Hepatocyte (in vitro differentiated cells): Measurements from ENCODE around the gene LSAMP. TPM values are rescaled to one million over a fixed set of nuclear protein-coding genes. Genes with fewer than 3 reads are reported as not detected.

Source experiments
- DNase-seq: peaks from one replicate; pipeline ENCODE4 v3.0.0-alpha.2; 2016; ENCODE audit warnings: low spot score
- H2AFZ ChIP-seq: fragments of 200-600 bp; sonication (generic); 2 replicates; pipeline ENCODE4 v1.6.0; 2016; ENCODE audit warnings: antibody characterized with exemption, mild to moderate bottlenecking
- H3K27ac ChIP-seq: fragments of 200-600 bp; sonication (generic); 2 replicates; pipeline ENCODE4 v1.5.1; 2016; ENCODE audit warnings: mild to moderate bottlenecking
- H3K27me3 ChIP-seq: fragments of 200-600 bp; sonication (generic); 2 replicates; pipeline ENCODE4 v1.6.1; 2016
- H3K36me3 ChIP-seq: fragments of 200-600 bp; sonication (generic); replicated peaks from 2 replicates; pipeline ENCODE4 v1.5.1; 2016; ENCODE audit warnings: low read depth; ENCODE audit not compliant: insufficient read depth
- H3K4me1 ChIP-seq: fragments of 200-600 bp; sonication (generic); 2 replicates; pipeline ENCODE4 v1.5.1; 2016; ENCODE audit warnings: mild to moderate bottlenecking, moderate library complexity; ENCODE audit not compliant: insufficient read depth
- H3K4me2 ChIP-seq: fragments of 200-600 bp; sonication (generic); 2 replicates; pipeline ENCODE4 v1.6.0; 2016
- H3K4me3 ChIP-seq: fragments of 200-600 bp; sonication (generic); 2 replicates; pipeline ENCODE4 v1.5.1; 2016; ENCODE audit warnings: mild to moderate bottlenecking
- H3K79me2 ChIP-seq: fragments of 200-600 bp; sonication (generic); 2 replicates; pipeline ENCODE4 v1.6.0; 2017; ENCODE audit warnings: mild to moderate bottlenecking
- H3K9me2 ChIP-seq: fragments of 200-600 bp; sonication (generic); replicated peaks from 2 replicates; pipeline ENCODE4 v1.6.0; 2017; ENCODE audit warnings: mild to moderate bottlenecking; ENCODE audit not compliant: insufficient read depth
- H3K9me3 ChIP-seq: fragments of 200-600 bp; sonication (generic); 2 replicates; pipeline ENCODE4 v1.5.1; 2016; ENCODE audit warnings: low read depth, mild to moderate bottlenecking
- H4K20me1 ChIP-seq: fragments of 200-600 bp; sonication (generic); 2 replicates; pipeline ENCODE4 v1.6.0; 2016; ENCODE audit warnings: mild to moderate bottlenecking; ENCODE audit not compliant: insufficient read depth, poor library complexity, severe bottlenecking
- CTCF ChIP-seq: fragments of 200-600 bp; sonication (generic); IDR thresholded peaks from 2 replicates; pipeline ENCODE4 v1.5.1; 2016; ENCODE audit warnings: antibody characterized with exemption, mild to moderate bottlenecking; ENCODE audit not compliant: poor library complexity
- EZH2 ChIP-seq: fragments of 200-600 bp; sonication (generic); IDR thresholded peaks from 2 replicates; pipeline ENCODE4 v1.6.1; 2016; ENCODE audit warnings: antibody characterized with exemption, mild to moderate bottlenecking, borderline replicate concordance
- EZH2phosphoT487 ChIP-seq: fragments of 200-600 bp; sonication (generic); IDR thresholded peaks from one replicate; pipeline ENCODE4 v1.6.1; 2018; ENCODE audit warnings: antibody characterized with exemption, mild to moderate bottlenecking, low read depth, moderate library complexity; ENCODE audit not compliant: unreplicated experiment, severe bottlenecking
- WGBS: methylation state at CpG from one replicate; pipeline ENCODE4 v1.1.6; 2016; ENCODE audit warnings: low lambda C conversion rate; ENCODE audit errors: missing lambda C conversion rate; 5-methylcytosine and 5-hydroxymethylcytosine counted together
- polyA plus RNA-seq: library from polyadenylated mRNA; unstranded; fragments of >200 nt; fragmentation: Nextera tagmentation; extraction: Ambion mirVana; gene quantifications from 2 replicates; pipeline ENCODE4 v1.2.1, GENCODE V29; 2016
- total RNA-seq: library from RNA; depleted of rRNA; stranded (reverse); fragments of >200 nt; gene quantifications from 2 replicates; pipeline ENCODE4 v1.2.3, GENCODE V29; 2014

The LSAMP gene
- total and polyA plus RNA-seq, 2 experiments from 2014 or later, result 15.1 to 22.3 TPM

GRCh38 chr3:116018646-116019045 lies 426.6 kb downstream of the LSAMP start:
- Histone ChIP-seq H3K36me3 (no peaks in the 10 kb centered on the region), H3K79me2 (no peaks in the 10 kb centered on the region), H3K4me1 (peaks cover 9% of the 10 kb centered on the region), H4K20me1 (no peaks in the 10 kb centered on the region), H3K4me3 (no peak overlapping the region), H3K27ac (no peak overlapping the region), H3K27me3 (no peaks in the 10 kb centered on the region), H3K4me2 (no peak overlapping the region), H3K9me3 (no peaks in the 10 kb centered on the region), H2AFZ (no peak overlapping the region), H3K9me2 (no peaks in the 10 kb centered on the region)
- TF ChIP-seq EZH2, result no peak
- no peak for TF ChIP-seq CTCF
- no peak for TF ChIP-seq EZH2phosphoT487
- WGBS, result 84% methylated on average over 1 of the region's 1 CpG
- no peak for DNase-seq

- H3K27me3 ChIP-seq, result no peaks in the 10 kb centered on the region
- peaks cover 6% of the 10 kb centered on the region for H3K4me1 ChIP-seq
- H3K79me2 ChIP-seq, result no peaks in the 10 kb centered on the region
- H3K4me3 ChIP-seq, result no peak overlapping the region
- no peaks in the 10 kb centered on the region for H3K9me3 ChIP-seq
- H3K4me2 ChIP-seq, result no peak overlapping the region
- H3K36me3 ChIP-seq, result no peaks in the 10 kb centered on the region
- no peaks in the 10 kb centered on the region for H4K20me1 ChIP-seq
- no peaks in the 10 kb centered on the region for H3K9me2 ChIP-seq
- H3K27ac ChIP-seq, result no peak overlapping the region
- TF ChIP-seq EZH2phosphoT487, result no peak
- TF ChIP-seq EZH2, result no peak
- no peak for TF ChIP-seq CTCF
- 94% methylated on average over 2 of the region's 2 CpGs for WGBS
- DNase-seq, result no peak
- no peak overlapping the region for H2AFZ ChIP-seq
These were observed 429.4 kb downstream of the LSAMP start for GRCh38 chr3:116015931-116016330.

GRCh38 chr3:116007000-116007399 lies 438.3 kb downstream of the LSAMP start:
- 93% methylated on average over 2 of the region's 2 CpGs for WGBS
- H4K20me1 ChIP-seq, result no peaks in the 10 kb centered on the region
- H2AFZ ChIP-seq, result no peak overlapping the region
- DNase-seq, result no peak
- H3K4me2 ChIP-seq, result no peak overlapping the region
- H3K4me1 ChIP-seq, result no peaks in the 10 kb centered on the region
- H3K9me3 ChIP-seq, result no peaks in the 10 kb centered on the region
- no peak overlapping the region for H3K27ac ChIP-seq
- no peaks in the 10 kb centered on the region for H3K9me2 ChIP-seq
- TF ChIP-seq EZH2phosphoT487 (no peak), CTCF (no peak), EZH2 (no peak)
- H3K36me3 ChIP-seq, result no peaks in the 10 kb centered on the region
- H3K4me3 ChIP-seq, result no peak overlapping the region
- H3K79me2 ChIP-seq, result no peaks in the 10 kb centered on the region
- no peaks in the 10 kb centered on the region for H3K27me3 ChIP-seq

- no peaks in the 10 kb centered on the region for H3K27me3 ChIP-seq
- H4K20me1 ChIP-seq, result no peaks in the 10 kb centered on the region
- H3K79me2 ChIP-seq, result no peaks in the 10 kb centered on the region
- no peaks in the 10 kb centered on the region for H3K4me1 ChIP-seq
- 29% methylated on average over 4 of the region's 4 CpGs for WGBS
- H3K27ac ChIP-seq, result peak overlapping the region; percentile 63
- H3K36me3 ChIP-seq, result no peaks in the 10 kb centered on the region
- no peak for TF ChIP-seq CTCF
- TF ChIP-seq EZH2, result no peak
- no peak overlapping the region for H3K4me3 ChIP-seq
- no peaks in the 10 kb centered on the region for H3K9me2 ChIP-seq
- H3K4me2 ChIP-seq, result no peak overlapping the region
- no peak overlapping the region for H2AFZ ChIP-seq
- peak; percentile 69 for DNase-seq
- H3K9me3 ChIP-seq, result no peaks in the 10 kb centered on the region
These were observed 439.9 kb downstream of the LSAMP start for GRCh38 chr3:116005404-116005803.
